SK-N-MC (cell line): ENCODE data around the gene ACTC1.

Source experiments
- DNase-seq: peaks from one replicate; pipeline ENCODE4 v3.0.0-alpha.2; 2011; ENCODE audit warnings: low read depth, low spot score
- H3K27ac ChIP-seq: fragments of 200-600 bp; sonication (generic); 2 replicates; pipeline ENCODE4 v1.5.1; 2016; ENCODE audit warnings: mixed run types
- H3K36me3 ChIP-seq: fragments of 200-600 bp; sonication (generic); 2 replicates; pipeline ENCODE4 v1.6.1; 2017; ENCODE audit warnings: antibody characterized with exemption, low read length, mixed read lengths; ENCODE audit not compliant: insufficient read depth
- H3K4me3 ChIP-seq: fragments of 200-600 bp; sonication (generic); 2 replicates; pipeline ENCODE4 v1.5.1; 2016
- H3K9ac ChIP-seq: fragments of 200-600 bp; sonication (generic); 2 replicates; pipeline ENCODE4 v1.8.0; 2017; ENCODE audit warnings: mixed run types, mixed read lengths; ENCODE audit not compliant: insufficient read length
- H3K9me3 ChIP-seq: fragments of 200-600 bp; sonication (generic); 2 replicates; pipeline ENCODE4 v1.6.1; 2017; ENCODE audit warnings: low read depth, mild to moderate bottlenecking, antibody characterized with exemption, low read length, moderate library complexity, mixed read lengths
- EZH2 ChIP-seq: fragments of 200-600 bp; sonication (generic); IDR thresholded peaks from one replicate; pipeline ENCODE4 v1.6.1; 2017; ENCODE audit warnings: antibody characterized with exemption
- FOXP2 ChIP-seq: optimal IDR thresholded peaks from 2 replicates; pipeline ENCODE3; 2011; ENCODE audit warnings: mild to moderate bottlenecking, moderate library complexity; ENCODE audit not compliant: insufficient read depth; ENCODE audit errors: extremely low read length, control extremely low read depth
- POLR2AphosphoS5 ChIP-seq: IDR thresholded peaks from 2 replicates; pipeline ENCODE4 v1.6.1; 2012; ENCODE audit warnings: mild to moderate bottlenecking, low read depth, low read length, borderline replicate concordance

Gene ACTC1

GRCh38 chr15:34795267-34796081, at the start of gene ACTC1:
TSS of gene ACTC1 (minus strand) at chr15:34795549. CDS start at chr15:34794808, 741 bp downstream.
- Histone ChIP-seq H3K9me3 (no peaks in the 10 kb centered on the region), H3K4me3 (no peak within 1 kb of the TSS), H3K9ac (no peak within 1 kb of the TSS), H3K27ac (no peak within 1 kb of the TSS), H3K36me3 (no peaks in the 10 kb centered on the region)
- no peak for DNase-seq
- TF ChIP-seq POLR2AphosphoS5 (no peak), FOXP2 (no peak), EZH2 (no peak)

- no peak overlapping the region for H3K9ac ChIP-seq
- TF ChIP-seq POLR2AphosphoS5 (no peak), FOXP2 (no peak), EZH2 (no peak)
- H3K4me3 ChIP-seq, result no peak overlapping the region
- no peaks in the 10 kb centered on the region for H3K36me3 ChIP-seq
- H3K9me3 ChIP-seq, result no peaks in the 10 kb centered on the region
- no peak for DNase-seq
- H3K27ac ChIP-seq, result no peak overlapping the region
Measured at GRCh38 chr15:34841262-34841725, 45.9 kb upstream of the ACTC1 start.

- TF ChIP-seq FOXP2 (no peak), POLR2AphosphoS5 (no peak), EZH2 (no peak)
- Histone ChIP-seq H3K9ac (no peak overlapping the region), H3K36me3 (no peaks in the 10 kb centered on the region), H3K4me3 (no peak overlapping the region), H3K9me3 (no peaks in the 10 kb centered on the region; the same call in 1 of the 2 replicates), H3K27ac (no peak overlapping the region)
- DNase-seq, result no peak
Measured at GRCh38 chr15:34838282-34838681, 42.9 kb upstream of the ACTC1 start.

DNA sequence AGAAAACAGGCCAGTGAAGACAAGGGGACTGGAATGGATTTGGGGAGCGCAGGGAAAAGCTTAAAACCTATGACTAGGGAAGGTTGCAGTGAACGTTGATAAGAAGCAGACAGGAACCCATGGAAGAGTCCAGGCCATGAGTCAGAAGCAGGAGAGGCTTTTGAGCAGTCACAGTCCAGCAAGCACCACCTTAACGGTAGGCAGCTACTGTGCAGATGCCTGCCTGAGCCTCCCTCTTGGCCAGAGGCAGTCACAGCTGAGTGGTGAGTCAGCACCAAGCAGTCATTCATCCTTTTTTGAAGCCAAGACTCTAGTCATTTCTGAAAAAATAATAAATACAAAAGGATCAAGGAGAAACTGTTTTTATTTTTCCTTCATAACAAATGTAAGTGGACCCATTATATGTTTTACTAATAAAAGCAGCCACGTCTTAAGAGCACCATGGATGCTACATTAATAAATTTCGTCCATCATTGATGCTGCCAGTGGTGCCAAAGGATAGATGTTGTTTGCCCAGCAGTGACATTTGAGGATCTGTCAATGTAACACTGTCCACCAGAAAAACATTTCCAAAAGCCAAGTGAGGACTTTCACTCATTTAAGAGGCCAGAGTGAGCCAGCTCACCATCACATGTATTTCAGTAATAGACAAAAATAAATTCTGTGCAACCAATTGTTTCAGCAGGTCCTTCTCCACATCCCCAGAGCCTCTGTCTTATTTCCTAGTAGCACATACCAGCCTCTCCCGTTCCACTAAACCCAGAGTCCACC, 42.1 kb upstream of the ACTC1 start:
- no peak overlapping the region for H3K9ac ChIP-seq
- H3K36me3 ChIP-seq, result no peaks in the 10 kb centered on the region
- DNase-seq, result no peak
- H3K9me3 ChIP-seq, result no peaks in the 10 kb centered on the region; the same call in 1 of the 2 replicates
- no peak overlapping the region for H3K27ac ChIP-seq
- no peak overlapping the region for H3K4me3 ChIP-seq
- TF ChIP-seq FOXP2 (no peak), EZH2 (no peak), POLR2AphosphoS5 (no peak)

DNA sequence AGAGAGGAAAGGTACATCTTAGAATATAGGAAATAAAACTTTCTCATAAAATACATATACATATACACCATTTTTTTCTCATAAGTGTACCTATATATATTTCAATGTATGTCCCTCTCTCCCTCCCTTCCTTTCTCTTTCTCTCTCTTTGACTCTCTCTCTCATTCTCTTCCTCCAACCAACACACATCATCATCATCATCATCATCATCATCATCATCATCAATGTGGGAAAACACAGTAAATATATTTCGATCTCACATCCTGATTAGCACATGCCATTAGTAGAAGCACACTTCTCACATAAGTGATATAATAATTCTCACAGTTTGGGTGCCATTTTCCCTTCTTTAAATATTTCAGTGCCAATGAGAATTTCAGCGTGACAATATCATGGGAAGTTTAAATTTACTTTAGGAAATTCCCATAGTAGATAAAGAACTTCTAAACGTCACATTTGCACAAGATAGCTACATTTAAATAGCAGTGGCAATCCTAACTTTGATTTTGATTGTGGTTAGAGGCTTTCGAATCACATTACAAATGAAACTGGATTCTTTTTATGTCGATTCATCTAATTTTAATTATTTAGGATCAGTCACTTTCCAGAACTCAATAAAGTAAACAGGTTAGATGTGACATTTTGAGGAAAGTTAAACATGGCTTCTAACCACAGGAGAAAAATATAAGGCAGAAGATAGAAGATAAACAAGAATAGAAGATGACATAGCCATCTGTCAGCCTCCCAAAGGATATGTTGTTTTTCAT, 33.0 kb upstream of the ACTC1 start:
- Histone ChIP-seq H3K9me3 (no peaks in the 10 kb centered on the region), H3K27ac (no peak overlapping the region), H3K4me3 (no peak overlapping the region), H3K9ac (no peak overlapping the region), H3K36me3 (no peaks in the 10 kb centered on the region)
- no peak for DNase-seq
- no peak for TF ChIP-seq EZH2
- TF ChIP-seq POLR2AphosphoS5, result no peak
- TF ChIP-seq FOXP2, result no peak

- Histone ChIP-seq H3K9ac (no peak overlapping the region), H3K9me3 (no peaks in the 10 kb centered on the region), H3K4me3 (no peak overlapping the region), H3K36me3 (no peaks in the 10 kb centered on the region), H3K27ac (no peak overlapping the region)
- no peak for DNase-seq
- no peak for TF ChIP-seq EZH2
- TF ChIP-seq POLR2AphosphoS5, result no peak
- no peak for TF ChIP-seq FOXP2
Measured at GRCh38 chr15:34821831-34822230, 26.5 kb upstream of the ACTC1 start.

DNA sequence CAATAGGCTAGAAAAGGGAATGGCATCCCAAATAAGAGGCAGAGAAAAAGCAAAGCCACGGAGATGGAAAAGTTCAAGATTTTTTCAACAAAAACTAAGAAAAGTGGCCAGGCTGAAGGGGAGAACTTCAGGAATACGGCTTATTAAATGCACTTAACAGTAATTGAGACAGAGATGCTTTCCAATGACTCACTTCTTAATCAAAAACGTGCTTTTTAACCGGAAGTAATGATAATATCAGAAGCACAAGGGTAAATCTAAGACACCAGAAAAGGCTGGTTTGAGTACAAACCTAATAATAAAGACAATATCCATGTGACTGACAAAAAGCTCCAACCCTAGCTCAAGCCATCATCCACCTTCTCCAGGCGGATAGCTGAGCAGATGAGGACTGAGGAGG, 24.8 kb upstream of the ACTC1 start:
- Histone ChIP-seq H3K9me3 (no peaks in the 10 kb centered on the region), H3K9ac (no peak overlapping the region), H3K36me3 (no peaks in the 10 kb centered on the region), H3K27ac (no peak overlapping the region), H3K4me3 (no peak overlapping the region)
- no peak for TF ChIP-seq FOXP2
- TF ChIP-seq POLR2AphosphoS5, result no peak
- TF ChIP-seq EZH2, result no peak
- DNase-seq, result no peak

DNA sequence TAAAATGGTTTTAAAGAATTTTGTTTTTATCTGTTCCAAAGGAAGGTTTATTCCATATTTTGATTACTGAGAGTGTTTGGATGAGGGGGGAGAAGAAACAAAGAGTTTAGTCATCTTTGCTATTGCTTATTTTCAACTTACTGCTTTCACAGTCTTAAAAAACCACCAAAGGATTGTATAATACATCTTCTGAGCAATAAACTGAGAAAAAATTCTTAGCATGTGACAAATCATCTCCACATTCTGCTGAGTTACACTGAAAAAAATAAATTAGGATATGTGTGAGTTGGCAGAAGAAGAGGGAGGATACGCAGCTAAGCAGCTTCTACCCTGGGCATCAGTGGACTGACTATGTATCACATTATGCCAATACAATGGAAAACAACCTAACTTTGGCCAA, 23.2 kb upstream of the ACTC1 start:
- Histone ChIP-seq H3K36me3 (no peaks in the 10 kb centered on the region), H3K27ac (no peak overlapping the region), H3K9ac (no peak overlapping the region), H3K9me3 (no peaks in the 10 kb centered on the region), H3K4me3 (no peak overlapping the region)
- DNase-seq, result no peak
- TF ChIP-seq FOXP2 (no peak), POLR2AphosphoS5 (no peak), EZH2 (no peak)
